Hepatocyte (in vitro differentiated cells): Measurements from ENCODE around the gene ADGRG6. TPM values are rescaled to one million over a fixed set of nuclear protein-coding genes. Genes with fewer than 3 reads are reported as not detected.

Experiments used
- DNase-seq: peaks from one replicate; pipeline ENCODE4 v3.0.0-alpha.2; 2016; ENCODE audit warnings: low spot score
- H2AFZ ChIP-seq: fragments of 200-600 bp; sonication (generic); 2 replicates; pipeline ENCODE4 v1.6.0; 2016; ENCODE audit warnings: antibody characterized with exemption, mild to moderate bottlenecking
- H3K27ac ChIP-seq: fragments of 200-600 bp; sonication (generic); 2 replicates; pipeline ENCODE4 v1.5.1; 2016; ENCODE audit warnings: mild to moderate bottlenecking
- H3K27me3 ChIP-seq: fragments of 200-600 bp; sonication (generic); 2 replicates; pipeline ENCODE4 v1.6.1; 2016
- H3K36me3 ChIP-seq: fragments of 200-600 bp; sonication (generic); replicated peaks from 2 replicates; pipeline ENCODE4 v1.5.1; 2016; ENCODE audit warnings: low read depth; ENCODE audit not compliant: insufficient read depth
- H3K4me1 ChIP-seq: fragments of 200-600 bp; sonication (generic); 2 replicates; pipeline ENCODE4 v1.5.1; 2016; ENCODE audit warnings: mild to moderate bottlenecking, moderate library complexity; ENCODE audit not compliant: insufficient read depth
- H3K4me2 ChIP-seq: fragments of 200-600 bp; sonication (generic); 2 replicates; pipeline ENCODE4 v1.6.0; 2016
- H3K4me3 ChIP-seq: fragments of 200-600 bp; sonication (generic); 2 replicates; pipeline ENCODE4 v1.5.1; 2016; ENCODE audit warnings: mild to moderate bottlenecking
- H3K79me2 ChIP-seq: fragments of 200-600 bp; sonication (generic); 2 replicates; pipeline ENCODE4 v1.6.0; 2017; ENCODE audit warnings: mild to moderate bottlenecking
- H3K9me2 ChIP-seq: fragments of 200-600 bp; sonication (generic); replicated peaks from 2 replicates; pipeline ENCODE4 v1.6.0; 2017; ENCODE audit warnings: mild to moderate bottlenecking; ENCODE audit not compliant: insufficient read depth
- H3K9me3 ChIP-seq: fragments of 200-600 bp; sonication (generic); 2 replicates; pipeline ENCODE4 v1.5.1; 2016; ENCODE audit warnings: low read depth, mild to moderate bottlenecking
- H4K20me1 ChIP-seq: fragments of 200-600 bp; sonication (generic); 2 replicates; pipeline ENCODE4 v1.6.0; 2016; ENCODE audit warnings: mild to moderate bottlenecking; ENCODE audit not compliant: insufficient read depth, poor library complexity, severe bottlenecking
- EZH2 ChIP-seq: fragments of 200-600 bp; sonication (generic); IDR thresholded peaks from 2 replicates; pipeline ENCODE4 v1.6.1; 2016; ENCODE audit warnings: antibody characterized with exemption, mild to moderate bottlenecking, borderline replicate concordance
- EZH2phosphoT487 ChIP-seq: fragments of 200-600 bp; sonication (generic); IDR thresholded peaks from one replicate; pipeline ENCODE4 v1.6.1; 2018; ENCODE audit warnings: antibody characterized with exemption, mild to moderate bottlenecking, low read depth, moderate library complexity; ENCODE audit not compliant: unreplicated experiment, severe bottlenecking
- WGBS: methylation state at CpG from one replicate; pipeline ENCODE4 v1.1.6; 2016; ENCODE audit warnings: low lambda C conversion rate; ENCODE audit errors: missing lambda C conversion rate; 5-methylcytosine and 5-hydroxymethylcytosine counted together
- polyA plus RNA-seq: library from polyadenylated mRNA; unstranded; fragments of >200 nt; fragmentation: Nextera tagmentation; extraction: Ambion mirVana; gene quantifications from 2 replicates; pipeline ENCODE4 v1.2.1, GENCODE V29; 2016
- total RNA-seq: library from RNA; depleted of rRNA; stranded (reverse); fragments of >200 nt; gene quantifications from 2 replicates; pipeline ENCODE4 v1.2.3, GENCODE V29; 2014
- TF ChIP-seq, protein P1 (sequence below): fragments of 200-600 bp; sonication (generic); IDR thresholded peaks from 2 replicates; pipeline ENCODE4 v1.5.1; 2016; ENCODE audit warnings: antibody characterized with exemption, mild to moderate bottlenecking; ENCODE audit not compliant: poor library complexity

The ADGRG6 gene
- total and polyA plus RNA-seq, 2 experiments from 2014 or later = 13.9 to 92.0 TPM

DNA sequence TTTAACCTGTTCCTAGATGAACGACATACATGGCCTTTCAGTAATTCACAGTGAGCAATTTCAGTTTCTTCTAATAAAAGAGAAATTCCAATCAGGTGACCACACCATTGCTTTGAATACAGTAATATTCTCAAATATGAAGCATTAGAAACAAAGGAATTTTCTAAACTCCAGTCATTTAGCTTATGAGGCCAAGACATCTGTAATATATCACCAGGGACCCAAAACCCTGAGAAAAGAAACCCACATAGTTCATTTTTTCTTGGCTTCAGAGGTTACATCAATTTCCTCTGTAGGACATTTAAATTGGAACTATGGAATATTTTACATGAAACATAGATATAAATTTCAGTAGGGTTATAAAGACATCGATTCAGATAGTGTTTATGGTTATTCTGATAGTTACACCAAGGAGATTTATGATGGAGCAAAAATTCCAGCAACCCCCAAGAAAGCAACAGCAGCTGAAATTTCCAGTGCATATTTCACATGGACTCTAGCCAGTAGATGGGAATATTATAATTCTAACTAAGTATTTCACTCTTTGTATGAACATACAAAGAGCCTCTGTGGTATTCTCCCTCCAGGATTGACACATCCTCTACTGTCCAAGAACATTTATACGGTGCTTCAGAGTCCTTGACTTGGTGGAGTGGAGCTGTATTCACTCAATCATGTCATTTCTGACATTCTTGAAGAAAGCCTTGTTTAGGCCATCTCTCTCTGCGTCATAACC is 82.9 kb downstream of the ADGRG6 start:
- H4K20me1 ChIP-seq = no peaks in the 10 kb centered on the region
- DNase-seq = no peak
- no peaks in the 10 kb centered on the region for H3K36me3 ChIP-seq
- no peaks in the 10 kb centered on the region for H3K9me3 ChIP-seq
- H2AFZ ChIP-seq = no peak overlapping the region
- WGBS = 79% methylated on average over 4 of the region's 4 CpGs
- no peaks in the 10 kb centered on the region for H3K79me2 ChIP-seq
- H3K9me2 ChIP-seq = no peaks in the 10 kb centered on the region
- H3K4me3 ChIP-seq = no peak overlapping the region
- TF ChIP-seq EZH2 = no peak
- TF ChIP-seq, protein P1, sequence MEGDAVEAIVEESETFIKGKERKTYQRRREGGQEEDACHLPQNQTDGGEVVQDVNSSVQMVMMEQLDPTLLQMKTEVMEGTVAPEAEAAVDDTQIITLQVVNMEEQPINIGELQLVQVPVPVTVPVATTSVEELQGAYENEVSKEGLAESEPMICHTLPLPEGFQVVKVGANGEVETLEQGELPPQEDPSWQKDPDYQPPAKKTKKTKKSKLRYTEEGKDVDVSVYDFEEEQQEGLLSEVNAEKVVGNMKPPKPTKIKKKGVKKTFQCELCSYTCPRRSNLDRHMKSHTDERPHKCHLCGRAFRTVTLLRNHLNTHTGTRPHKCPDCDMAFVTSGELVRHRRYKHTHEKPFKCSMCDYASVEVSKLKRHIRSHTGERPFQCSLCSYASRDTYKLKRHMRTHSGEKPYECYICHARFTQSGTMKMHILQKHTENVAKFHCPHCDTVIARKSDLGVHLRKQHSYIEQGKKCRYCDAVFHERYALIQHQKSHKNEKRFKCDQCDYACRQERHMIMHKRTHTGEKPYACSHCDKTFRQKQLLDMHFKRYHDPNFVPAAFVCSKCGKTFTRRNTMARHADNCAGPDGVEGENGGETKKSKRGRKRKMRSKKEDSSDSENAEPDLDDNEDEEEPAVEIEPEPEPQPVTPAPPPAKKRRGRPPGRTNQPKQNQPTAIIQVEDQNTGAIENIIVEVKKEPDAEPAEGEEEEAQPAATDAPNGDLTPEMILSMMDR = no peak
- TF ChIP-seq EZH2phosphoT487 = no peak
- H3K27ac ChIP-seq = no peak overlapping the region
- no peak overlapping the region for H3K4me2 ChIP-seq
- H3K27me3 ChIP-seq = no peaks in the 10 kb centered on the region
- peaks cover 7% of the 10 kb centered on the region for H3K4me1 ChIP-seq

DNA sequence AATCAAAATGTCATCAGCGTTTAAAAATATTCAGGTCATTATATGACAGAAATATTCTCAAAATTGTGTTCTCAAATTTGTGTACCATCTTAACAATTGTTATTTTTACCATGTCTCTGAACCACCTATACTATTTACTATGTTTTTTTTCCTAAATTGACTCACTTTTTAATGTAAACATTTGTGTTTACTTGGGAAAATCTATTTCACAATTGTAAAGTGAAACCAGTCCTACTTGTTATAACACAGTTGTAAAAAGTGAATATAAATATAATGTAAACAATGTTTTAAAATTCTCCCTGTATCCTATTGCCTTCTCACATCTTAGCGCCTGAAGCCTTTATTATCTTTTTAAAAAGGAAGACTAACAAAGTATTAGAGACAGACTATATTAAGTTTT is 83.5 kb downstream of the ADGRG6 start:
- H3K36me3 ChIP-seq = no peaks in the 10 kb centered on the region
- no peaks in the 10 kb centered on the region for H3K27me3 ChIP-seq
- H3K9me3 ChIP-seq = no peaks in the 10 kb centered on the region
- H2AFZ ChIP-seq = no peak overlapping the region
- H4K20me1 ChIP-seq = no peaks in the 10 kb centered on the region
- no peaks in the 10 kb centered on the region for H3K9me2 ChIP-seq
- WGBS = 86% methylated on average over 2 of the region's 2 CpGs
- H3K79me2 ChIP-seq = no peaks in the 10 kb centered on the region
- H3K4me3 ChIP-seq = no peak overlapping the region
- no peak overlapping the region for H3K27ac ChIP-seq
- no peak overlapping the region for H3K4me2 ChIP-seq
- H3K4me1 ChIP-seq = peaks cover 7% of the 10 kb centered on the region
- TF ChIP-seq EZH2phosphoT487 (no peak), EZH2 (no peak)
- TF ChIP-seq, protein P1 = no peak
- no peak for DNase-seq

GRCh38 chr6:142386657-142387056 is 84.8 kb downstream of the ADGRG6 start:
- no peaks in the 10 kb centered on the region for H3K9me3 ChIP-seq
- H3K27ac ChIP-seq = no peak overlapping the region
- H3K79me2 ChIP-seq = no peaks in the 10 kb centered on the region
- TF ChIP-seq EZH2 = no peak
- TF ChIP-seq EZH2phosphoT487 = no peak
- TF ChIP-seq, protein P1 = no peak
- whole genome bisulfite sequencing = 95% methylated on average over 4 of the region's 4 CpGs
- peaks cover 7% of the 10 kb centered on the region for H3K4me1 ChIP-seq
- H4K20me1 ChIP-seq = no peaks in the 10 kb centered on the region
- no peak overlapping the region for H3K4me2 ChIP-seq
- DNase-seq = no peak
- H3K27me3 ChIP-seq = no peaks in the 10 kb centered on the region
- no peak overlapping the region for H2AFZ ChIP-seq
- no peaks in the 10 kb centered on the region for H3K36me3 ChIP-seq
- no peak overlapping the region for H3K4me3 ChIP-seq
- H3K9me2 ChIP-seq = no peaks in the 10 kb centered on the region
